ENCODE measurements around the gene GTPBP4.

GRCh38 chr10:962342-962741 lies 25.9 kb upstream of the GTPBP4 start:
- TF ChIP-seq EZH2 (IDR thresholded peaks at IDR 0.05; ENCODE audit: low read length) (no peak), CTCF (optimal IDR thresholded peaks at IDR 0.05 in 1 of 3, IDR thresholded peaks at IDR 0.05 in 1 of 3, conservative IDR thresholded peaks at IDR 0.05 in 1 of 3; ENCODE audit: extremely low read depth in 1 of 3, insufficient read depth in 2 of 3, low read length in 3 of 3) (no peak)
